Suprapubic skin (tissue), 4 donors: ENCODE results near the gene SLC30A1. TPM values are rescaled to one million over a fixed set of nuclear protein-coding genes. Genes with fewer than 3 reads are reported as not detected.
"Not testable (repeated sequence)": the region's sequence is repeated elsewhere in the genome, so short reads cannot be mapped to it uniquely, and the experiment has no call there.

ENCODE experiments used
- DNase-seq, 2 donors: peaks; one replicate each; pipeline ENCODE4 v3.0.0-alpha.2; 2019; ENCODE audit warnings: low spot score in 2 of 2
- H3K27ac ChIP-seq: fragments of 200-600 bp; sonication (generic); one replicate; pipeline ENCODE4 v1.5.1; 2019
- H3K27me3 ChIP-seq: fragments of 200-600 bp; sonication (generic); one replicate; pipeline ENCODE4 v1.5.1; 2019
- H3K36me3 ChIP-seq: fragments of 200-600 bp; sonication (generic); one replicate; pipeline ENCODE4 v1.5.1; 2019
- H3K4me1 ChIP-seq: fragments of 200-600 bp; sonication (generic); one replicate; pipeline ENCODE4 v1.5.1; 2019
- H3K4me3 ChIP-seq: fragments of 200-600 bp; sonication (generic); one replicate; pipeline ENCODE4 v1.5.1; 2019; ENCODE audit warnings: mild to moderate bottlenecking
- H3K9me3 ChIP-seq: fragments of 200-600 bp; sonication (generic); one replicate; pipeline ENCODE4 v1.5.1; 2019
- CTCF ChIP-seq, 2 donors: fragments of 200-600 bp in 1 of 2; fragments of 450-650 bp in 1 of 2; sonication (generic) in 1 of 2; IDR thresholded peaks; one replicate each; pipeline ENCODE4 v1.5.1; 2016 to 2019; ENCODE audit warnings: antibody characterized with exemption in 2 of 2, mild to moderate bottlenecking in 1 of 2, moderate library complexity in 1 of 2
- EP300 ChIP-seq: sonication (generic); formaldehyde crosslinking; IDR thresholded peaks from one replicate; pipeline ENCODE4 v1.6.1; 2017; ENCODE audit warnings: antibody characterized with exemption
- POLR2A ChIP-seq, 2 donors: fragments of 450-650 bp; IDR thresholded peaks; one replicate each; pipeline ENCODE4 v1.6.1; 2017; ENCODE audit warnings: antibody characterized with exemption in 2 of 2, mild to moderate bottlenecking in 2 of 2, moderate library complexity in 2 of 2
- POLR2AphosphoS5 ChIP-seq, 3 donors: sonication (generic); formaldehyde crosslinking; IDR thresholded peaks; one replicate each; pipeline ENCODE4 v1.6.1; 2017; ENCODE audit warnings: antibody characterized with exemption in 3 of 3
- WGBS: methylation state at CpG from one replicate; pipeline ENCODE4 v1.1.5; 2018; 5-methylcytosine and 5-hydroxymethylcytosine counted together
- total RNA-seq, 4 donors: library from RNA; depleted of rRNA; stranded (reverse); fragments of >200 nt; gene quantifications; one replicate each; pipeline ENCODE4 v1.1.0, GENCODE V29; 2016

The SLC30A1 gene
- 10 to 100 TPM in 3 of 4 donors, 1 to 10 TPM in 1; 8.9 to 42.5 (median 29.8) TPM for total RNA-seq

GRCh38 chr1:211578640-211579439 lies at the start of gene SLC30A1:
Gene SLC30A1, minus strand, starts transcription at chr1:211579161. Its CDS starts 549 bp downstream, at chr1:211578612.
- H3K4me1 ChIP-seq: peaks cover 41% of the 10 kb centered on the region

GRCh38 chr1:211628417-211628816 lies 49.5 kb upstream of the SLC30A1 start:
- no peaks in the 10 kb centered on the region for H3K36me3 ChIP-seq
- DNase-seq: no peak
- no peaks in the 10 kb centered on the region for H3K9me3 ChIP-seq
- peaks cover 33% of the 10 kb centered on the region for H3K4me1 ChIP-seq
- H3K27ac ChIP-seq: no peak overlapping the region
- no peak for TF ChIP-seq CTCF (IDR thresholded peaks at IDR 0.05)
- no peak for TF ChIP-seq POLR2AphosphoS5 (IDR thresholded peaks at IDR 0.05)
- TF ChIP-seq EP300: no peak
- TF ChIP-seq POLR2A (IDR thresholded peaks at IDR 0.05): no peak
- no peaks in the 10 kb centered on the region for H3K27me3 ChIP-seq
- H3K4me3 ChIP-seq: no peak overlapping the region
- WGBS: 66% methylated on average over 4 of the region's 4 CpGs

More at GRCh38 chr1:211578640-211579439, at the start of gene SLC30A1:
- peaks cover 8% of the 10 kb centered on the region for H3K36me3 ChIP-seq
- H3K4me3 ChIP-seq: peak within 1 kb of the TSS; percentile 98
- H3K27me3 ChIP-seq: no peaks in the 10 kb centered on the region
- WGBS: under 1% methylated on average over 32 of the region's 98 CpGs
- peak; percentile 100 for DNase-seq
- H3K27ac ChIP-seq: peak within 1 kb of the TSS; percentile 95
- no peak for TF ChIP-seq EP300
- no peak for TF ChIP-seq CTCF (IDR thresholded peaks at IDR 0.05)
- TF ChIP-seq POLR2AphosphoS5 (IDR thresholded peaks at IDR 0.05): peak in 2 of 3 donors; percentile 73 to 78
- peak in 1 of 2 donors; percentile 83 for TF ChIP-seq POLR2A (IDR thresholded peaks at IDR 0.05)
- no peaks in the 10 kb centered on the region for H3K9me3 ChIP-seq

- 91% methylated on average over 4 of the region's 4 CpGs for WGBS
- TF ChIP-seq POLR2A (IDR thresholded peaks at IDR 0.05): no peak
- no peak for TF ChIP-seq CTCF (IDR thresholded peaks at IDR 0.05)
- TF ChIP-seq POLR2AphosphoS5 (IDR thresholded peaks at IDR 0.05): no peak
- TF ChIP-seq EP300: no peak
Measured at GRCh38 chr1:211627259-211627658, 48.3 kb upstream of the SLC30A1 start.

DNA sequence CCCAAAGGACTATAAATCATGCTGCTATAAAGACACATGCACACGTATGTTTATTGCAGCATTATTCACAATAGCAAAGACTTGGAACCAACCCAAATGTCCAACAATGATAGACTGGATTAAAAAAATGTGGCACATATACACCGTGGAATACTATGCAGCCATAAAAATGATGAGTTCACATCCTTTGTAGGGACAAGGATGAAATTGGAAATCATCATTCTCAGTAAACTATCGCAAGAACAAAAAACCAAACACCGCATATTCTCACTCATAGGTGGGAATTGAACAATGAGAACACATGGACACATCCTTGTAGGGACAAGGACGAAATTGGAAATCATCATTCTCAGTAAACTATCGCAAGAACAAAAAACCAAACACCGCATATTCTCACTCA lies 46.9 kb upstream of the SLC30A1 start:
- H3K4me3 ChIP-seq, H3K4me1 ChIP-seq, H3K36me3 ChIP-seq, H3K27ac ChIP-seq, H3K9me3 ChIP-seq, H3K27me3 ChIP-seq, DNase-seq: not testable (repeated sequence)
- WGBS: 94% methylated on average over 7 of the region's 7 CpGs

More at GRCh38 chr1:211627259-211627658, 48.3 kb upstream of the SLC30A1 start:
- Histone ChIP-seq H3K4me1 (peaks cover 22% of the 10 kb centered on the region), H3K27me3 (no peaks in the 10 kb centered on the region), H3K9me3 (no peaks in the 10 kb centered on the region), H3K36me3 (no peaks in the 10 kb centered on the region), H3K4me3 (no peak overlapping the region), H3K27ac (no peak overlapping the region)
- no peak for DNase-seq

GRCh38 chr1:211625040-211625439 lies 46.1 kb upstream of the SLC30A1 start:
- WGBS: 63% methylated on average over 2 of the region's 2 CpGs
- no peak for TF ChIP-seq CTCF (IDR thresholded peaks at IDR 0.05)
- TF ChIP-seq EP300: no peak
- TF ChIP-seq POLR2A (IDR thresholded peaks at IDR 0.05): no peak
- TF ChIP-seq POLR2AphosphoS5 (IDR thresholded peaks at IDR 0.05): no peak
- no peak for DNase-seq

More at GRCh38 chr1:211625040-211625439, 46.1 kb upstream of the SLC30A1 start:
- H3K27ac ChIP-seq: no peak overlapping the region
- no peaks in the 10 kb centered on the region for H3K4me1 ChIP-seq
- no peaks in the 10 kb centered on the region for H3K27me3 ChIP-seq
- H3K9me3 ChIP-seq: no peaks in the 10 kb centered on the region
- no peaks in the 10 kb centered on the region for H3K36me3 ChIP-seq
- H3K4me3 ChIP-seq: no peak overlapping the region
